ENCODE measurements around the gene GPATCH8. TPM values are rescaled to one million over a fixed set of nuclear protein-coding genes. Genes with fewer than 3 reads are reported as not detected.

GPATCH8 gene
- total and polyA plus RNA-seq, 9 of the 15 experiments (the other 6 are each of a cell fraction or from before 2014, with no cell fraction given), result 10.6 to 29.6 (median 13.2) TPM

DNA sequence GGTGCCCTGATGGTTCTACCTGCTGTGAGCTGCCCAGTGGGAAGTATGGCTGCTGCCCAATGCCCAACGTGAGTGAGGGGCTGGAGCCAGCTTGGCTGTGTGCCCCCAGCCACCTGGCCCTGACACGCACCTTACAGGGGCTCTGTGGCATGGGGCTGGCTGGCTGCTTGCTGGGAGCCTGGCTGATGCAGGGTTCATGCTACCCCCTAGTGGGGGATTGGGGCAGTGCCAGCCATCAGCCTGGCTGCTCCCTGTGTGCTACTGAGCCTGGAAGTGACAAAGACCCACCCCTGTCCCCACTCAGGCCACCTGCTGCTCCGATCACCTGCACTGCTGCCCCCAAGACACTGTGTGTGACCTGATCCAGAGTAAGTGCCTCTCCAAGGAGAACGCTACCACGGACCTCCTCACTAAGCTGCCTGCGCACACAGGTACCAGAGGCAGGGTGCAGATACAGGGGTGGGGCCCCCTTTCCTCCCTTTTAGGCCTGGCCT, 152.4 kb downstream of the GPATCH8 start (continued):
- TF ChIP-seq, protein P1, sequence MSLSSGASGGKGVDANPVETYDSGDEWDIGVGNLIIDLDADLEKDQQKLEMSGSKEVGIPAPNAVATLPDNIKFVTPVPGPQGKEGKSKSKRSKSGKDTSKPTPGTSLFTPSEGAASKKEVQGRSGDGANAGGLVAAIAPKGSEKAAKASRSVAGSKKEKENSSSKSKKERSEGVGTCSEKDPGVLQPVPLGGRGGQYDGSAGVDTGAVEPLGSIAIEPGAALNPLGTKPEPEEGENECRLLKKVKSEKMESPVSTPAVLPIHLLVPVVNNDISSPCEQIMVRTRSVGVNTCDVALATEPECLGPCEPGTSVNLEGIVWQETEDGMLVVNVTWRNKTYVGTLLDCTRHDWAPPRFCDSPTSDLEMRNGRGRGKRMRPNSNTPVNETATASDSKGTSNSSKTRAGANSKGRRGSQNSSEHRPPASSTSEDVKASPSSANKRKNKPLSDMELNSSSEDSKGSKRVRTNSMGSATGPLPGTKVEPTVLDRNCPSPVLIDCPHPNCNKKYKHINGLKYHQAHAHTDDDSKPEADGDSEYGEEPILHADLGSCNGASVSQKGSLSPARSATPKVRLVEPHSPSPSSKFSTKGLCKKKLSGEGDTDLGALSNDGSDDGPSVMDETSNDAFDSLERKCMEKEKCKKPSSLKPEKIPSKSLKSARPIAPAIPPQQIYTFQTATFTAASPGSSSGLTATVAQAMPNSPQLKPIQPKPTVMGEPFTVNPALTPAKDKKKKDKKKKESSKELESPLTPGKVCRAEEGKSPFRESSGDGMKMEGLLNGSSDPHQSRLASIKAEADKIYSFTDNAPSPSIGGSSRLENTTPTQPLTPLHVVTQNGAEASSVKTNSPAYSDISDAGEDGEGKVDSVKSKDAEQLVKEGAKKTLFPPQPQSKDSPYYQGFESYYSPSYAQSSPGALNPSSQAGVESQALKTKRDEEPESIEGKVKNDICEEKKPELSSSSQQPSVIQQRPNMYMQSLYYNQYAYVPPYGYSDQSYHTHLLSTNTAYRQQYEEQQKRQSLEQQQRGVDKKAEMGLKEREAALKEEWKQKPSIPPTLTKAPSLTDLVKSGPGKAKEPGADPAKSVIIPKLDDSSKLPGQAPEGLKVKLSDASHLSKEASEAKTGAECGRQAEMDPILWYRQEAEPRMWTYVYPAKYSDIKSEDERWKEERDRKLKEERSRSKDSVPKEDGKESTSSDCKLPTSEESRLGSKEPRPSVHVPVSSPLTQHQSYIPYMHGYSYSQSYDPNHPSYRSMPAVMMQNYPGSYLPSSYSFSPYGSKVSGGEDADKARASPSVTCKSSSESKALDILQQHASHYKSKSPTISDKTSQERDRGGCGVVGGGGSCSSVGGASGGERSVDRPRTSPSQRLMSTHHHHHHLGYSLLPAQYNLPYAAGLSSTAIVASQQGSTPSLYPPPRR (CRISPR knock-in tag; IDR thresholded peaks at IDR 0.05; ENCODE audit: borderline replicate concordance), result no peak
- TF ChIP-seq, protein P2, sequence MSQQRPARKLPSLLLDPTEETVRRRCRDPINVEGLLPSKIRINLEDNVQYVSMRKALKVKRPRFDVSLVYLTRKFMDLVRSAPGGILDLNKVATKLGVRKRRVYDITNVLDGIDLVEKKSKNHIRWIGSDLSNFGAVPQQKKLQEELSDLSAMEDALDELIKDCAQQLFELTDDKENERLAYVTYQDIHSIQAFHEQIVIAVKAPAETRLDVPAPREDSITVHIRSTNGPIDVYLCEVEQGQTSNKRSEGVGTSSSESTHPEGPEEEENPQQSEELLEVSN (IDR thresholded peaks at IDR 0.05; ENCODE audit: borderline replicate concordance in 1 of 2, extremely low read depth in 1 of 2, insufficient read depth in 1 of 2, insufficient read length in 1 of 2, low read depth in 1 of 2, low read length in 1 of 2, poor library complexity in 1 of 2, severe bottlenecking in 1 of 2), result no peak
- no peak for TF ChIP-seq NCOA6 (IDR thresholded peaks at IDR 0.05)
- no peak for TF ChIP-seq ZNF79 (CRISPR knock-in tag; IDR thresholded peaks at IDR 0.05; ENCODE audit: low read depth)
- TF ChIP-seq YBX1 (IDR thresholded peaks at IDR 0.05), result no peak
- no peak for TF ChIP-seq SIX5 (IDR thresholded peaks at IDR 0.05; ENCODE audit: borderline replicate concordance in 1 of 2, insufficient read depth in 1 of 2, low read depth in 1 of 2, low read length in 2 of 2)
- TF ChIP-seq TCF7 (IDR thresholded peaks at IDR 0.05; ENCODE audit: borderline replicate concordance), result no peak
- TF ChIP-seq, protein P3, sequence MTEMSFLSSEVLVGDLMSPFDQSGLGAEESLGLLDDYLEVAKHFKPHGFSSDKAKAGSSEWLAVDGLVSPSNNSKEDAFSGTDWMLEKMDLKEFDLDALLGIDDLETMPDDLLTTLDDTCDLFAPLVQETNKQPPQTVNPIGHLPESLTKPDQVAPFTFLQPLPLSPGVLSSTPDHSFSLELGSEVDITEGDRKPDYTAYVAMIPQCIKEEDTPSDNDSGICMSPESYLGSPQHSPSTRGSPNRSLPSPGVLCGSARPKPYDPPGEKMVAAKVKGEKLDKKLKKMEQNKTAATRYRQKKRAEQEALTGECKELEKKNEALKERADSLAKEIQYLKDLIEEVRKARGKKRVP (CRISPR knock-in tag; IDR thresholded peaks at IDR 0.05), result no peak
- TF ChIP-seq TSC22D4 (tag; IDR thresholded peaks at IDR 0.05), result no peak
- no peak for TF ChIP-seq TCF7L2 (IDR thresholded peaks at IDR 0.05; ENCODE audit: low read depth, low read length)
- no peak for TF ChIP-seq BRCA1 (IDR thresholded peaks at IDR 0.05)
- TF ChIP-seq BRCA1 (CRISPR knock-in tag; IDR thresholded peaks at IDR 0.05), result 0 out of 2 replicates have a peak, but pooled peaks have one; percentile 91
- TF ChIP-seq HEY1 (CRISPR knock-in tag; IDR thresholded peaks at IDR 0.05; ENCODE audit: borderline replicate concordance), result no peak
- TF ChIP-seq SREBF1 (IDR thresholded peaks at IDR 0.05; ENCODE audit: borderline replicate concordance, low read depth, low read length), result no peak
- TF ChIP-seq SP2 (IDR thresholded peaks at IDR 0.05; ENCODE audit: extremely low read depth, low read depth, low read length, poor library complexity, severe bottlenecking), result no peak
- no peak for TF ChIP-seq IFI16 (CRISPR knock-in tag; IDR thresholded peaks at IDR 0.05)
- 0 out of 2 replicates have a peak, but pooled peaks have one; percentile 22 for TF ChIP-seq ZNF263 (CRISPR knock-in tag; IDR thresholded peaks at IDR 0.05; ENCODE audit: borderline replicate concordance)

Data from K562 (cell line).